K562 (cell line): ENCODE data around the gene CCDC85B. TPM values are rescaled to one million over a fixed set of nuclear protein-coding genes. Genes with fewer than 3 reads are reported as not detected.

Experiments
- E2F1 ChIP-seq: sonication (generic); formaldehyde crosslinking; IDR thresholded peaks from 2 replicates; pipeline ENCODE4 v1.8.1; 2023; ENCODE audit warnings: mild to moderate bottlenecking, missing genetic modification reagents, moderate library complexity
- GABPA ChIP-seq: fragments of 200-800 bp; sonication (Bioruptor generic); conservative IDR thresholded peaks from 2 replicates; pipeline ENCODE4 v1.6.1; 2016; ENCODE audit warnings: low read depth, missing genetic modification characterization, missing compliant biosample characterization
- GTF2B ChIP-seq: IDR thresholded peaks from 2 replicates; pipeline ENCODE4 v1.6.1; 2011; ENCODE audit not compliant: insufficient read length; ENCODE audit errors: extremely low read depth
- HIVEP1 ChIP-seq: fragments of 250-450 bp; sonication (Bioruptor Pico); IDR thresholded peaks from 2 replicates; pipeline ENCODE4 v1.4.0; 2020; ENCODE audit warnings: mild to moderate bottlenecking
- HNRNPK ChIP-seq: fragments of 200-400 bp; formaldehyde crosslinking; IDR thresholded peaks from one replicate; pipeline ENCODE4 v1.6.1; 2018; ENCODE audit warnings: mild to moderate bottlenecking, low read depth, low read length; ENCODE audit not compliant: poor library complexity, severe bottlenecking
- KLF16 ChIP-seq: IDR thresholded peaks from 2 replicates; pipeline ENCODE4 v1.6.1; 2016; ENCODE audit warnings: antibody characterized with exemption
- MBD2 ChIP-seq: sonication (generic); IDR thresholded peaks from 2 replicates; pipeline ENCODE4 v1.6.1; 2016; ENCODE audit warnings: low read depth, borderline replicate concordance
- MECOM ChIP-seq: fragments of 250-450 bp; sonication (Bioruptor Pico); IDR thresholded peaks from 2 replicates; pipeline ENCODE4 v1.8.0; 2022; ENCODE audit warnings: inconsistent platforms
- MED1 ChIP-seq: sonication (generic); formaldehyde crosslinking; IDR thresholded peaks from 2 replicates; pipeline ENCODE4 v1.8.1; 2023; ENCODE audit warnings: missing genetic modification reagents, borderline replicate concordance
- NR0B1 ChIP-seq: fragments of 450-650 bp; IDR thresholded peaks from one replicate; pipeline ENCODE4 v1.6.1; 2018; ENCODE audit warnings: mild to moderate bottlenecking, moderate library complexity; ENCODE audit not compliant: partially characterized antibody
- NR4A1 ChIP-seq, 2 experiments: fragments of 250-450 bp in 1 of 2; fragments of 450-650 bp in 1 of 2; sonication (Bioruptor Pico) in 1 of 2; IDR thresholded peaks; 2 replicates each; pipeline versions ENCODE4 v1.4.0 to v1.6.1; 2016 to 2020; ENCODE audit warnings: mild to moderate bottlenecking in 2 of 2, missing compliant biosample characterization in 1 of 2, missing genetic modification characterization in 1 of 2, moderate library complexity in 1 of 2
- PCBP2 ChIP-seq: fragments of 200-400 bp; formaldehyde crosslinking; IDR thresholded peaks from 2 replicates; pipeline ENCODE4 v1.6.1; 2018; ENCODE audit warnings: low read length, low read depth, mild to moderate bottlenecking, moderate library complexity; ENCODE audit not compliant: poor library complexity, severe bottlenecking
- PURB ChIP-seq: sonication (generic); formaldehyde crosslinking; IDR thresholded peaks from 2 replicates; pipeline ENCODE4 v1.9.0; 2021; ENCODE audit warnings: low read depth, mild to moderate bottlenecking, missing genetic modification reagents
- RBBP5 ChIP-seq: fragments of 200-600 bp; sonication (generic); IDR thresholded peaks from 2 replicates; pipeline ENCODE4 v1.6.1; 2012; ENCODE audit warnings: borderline replicate concordance, mild to moderate bottlenecking, low read length, control low read depth, inconsistent platforms; ENCODE audit not compliant: insufficient read depth, poor library complexity, severe bottlenecking
- RBM25 ChIP-seq: fragments of 200-400 bp; formaldehyde crosslinking; IDR thresholded peaks from 2 replicates; pipeline ENCODE4 v1.6.1; 2018; ENCODE audit warnings: low read length, low read depth, moderate library complexity; ENCODE audit not compliant: severe bottlenecking
- SMC3 ChIP-seq: conservative IDR thresholded peaks from 2 replicates; pipeline ENCODE4 v1.6.1; 2011; ENCODE audit warnings: low read depth, low read length, improper control_type of control experiment; ENCODE audit not compliant: insufficient read depth
- ZNF274 ChIP-seq: IDR thresholded peaks from 2 replicates; pipeline ENCODE4 v1.6.1; 2011; ENCODE audit warnings: low read depth, mild to moderate bottlenecking, low read length, moderate library complexity, borderline replicate concordance
- ZNF431 ChIP-seq: sonication (generic); formaldehyde crosslinking; IDR thresholded peaks from 2 replicates; pipeline ENCODE4 v1.8.0; 2022; ENCODE audit warnings: mild to moderate bottlenecking, missing genetic modification reagents
- ZNF449 ChIP-seq: fragments of 250-450 bp; sonication (Bioruptor Pico); IDR thresholded peaks from 2 replicates; pipeline ENCODE4 v1.8.0; 2022; ENCODE audit warnings: moderate library complexity, mild to moderate bottlenecking, inconsistent platforms
- ZNF740 ChIP-seq, 3 experiments: fragments of 200-800 bp in 1 of 3; sonication (Bioruptor generic) in 1 of 3; sonication (generic) in 1 of 3; formaldehyde crosslinking in 1 of 3; IDR thresholded peaks; 2 replicates each; pipeline versions ENCODE4 v1.6.1 to v1.8.0; 2016 to 2022; ENCODE audit warnings: mild to moderate bottlenecking in 2 of 3, missing compliant biosample characterization in 2 of 3, missing genetic modification characterization in 2 of 3, missing genetic modification reagents in 1 of 3
- ZNF766 ChIP-seq: fragments of 200-800 bp; sonication (Bioruptor generic); conservative IDR thresholded peaks from 2 replicates; pipeline ENCODE4 v1.6.1; 2016; ENCODE audit warnings: missing genetic modification characterization, missing compliant biosample characterization
- ZNF785 ChIP-seq: fragments of 250-450 bp; sonication (Bioruptor Pico); IDR thresholded peaks from 2 replicates; pipeline ENCODE4 v1.4.0; 2020; ENCODE audit warnings: mild to moderate bottlenecking
- polyA plus RNA-seq, 8 experiments: library from polyadenylated mRNA; depleted of rRNA in 4 of 8; stranded (reverse) in 5 of 8; unstranded in 3 of 8; fragments of >200 nt; fragmentation: Nextera tagmentation in 2 of 8; fragmentation: Illumina TruSeq in 1 of 8; extraction: Ambion mirVana in 2 of 8; extraction: Trizol in 1 of 8; gene quantifications; 2 replicates each; pipeline versions ENCODE4 v1.2.1 to v1.2.3, GENCODE V29; 2011 to 2014; ENCODE audit warnings: inconsistent platforms in 1 of 8, missing spikeins in 1 of 8
- total RNA-seq, 7 experiments: library from RNA; depleted of rRNA in 6 of 7; stranded (reverse); fragments of >200 nt in 6 of 7; fragmentation: Illumina TruSeq in 2 of 7; extraction: Trizol in 2 of 7; gene quantifications; 2 replicates each; pipeline versions ENCODE4 v1.2.1 to v1.2.3, GENCODE V29; 2011 to 2021; ENCODE audit warnings: low replicate concordance in 1 of 7

The CCDC85B gene
- total and polyA plus RNA-seq, 9 of the 15 experiments (the other 6 are each of a cell fraction or from before 2014, with no cell fraction given) = 0.14 to 138 (median 6.2) TPM

GRCh38 chr11:65919141-65919572 lies 28.7 kb downstream of the CCDC85B start, which contains the start of gene DRAP1 (continued):
- TF ChIP-seq MECOM (no peak), NR4A1 (CRISPR knock-in tag; IDR thresholded peaks at IDR 0.05) (peak; percentile 40; the same call in 1 of the 2 replicates), NR4A1 (tag; IDR thresholded peaks at IDR 0.05) (no peak), ZNF431 (CRISPR knock-in tag) (peak; percentile 74), ZNF766 (CRISPR knock-in tag) (0 out of 2 replicates have a peak, but pooled peaks have one; percentile 60), ZNF785 (no peak), E2F1 (CRISPR knock-in tag) (peak; percentile 88), PURB (CRISPR knock-in tag) (no peak), ZNF740 (CRISPR knock-in tag; IDR thresholded peaks at IDR 0.05) (peak; percentile 61; the same call in 1 of the 2 replicates), ZNF740 (tag; IDR thresholded peaks at IDR 0.05) (no peak), HIVEP1 (CRISPR knock-in tag) (peak; percentile 93), SMC3 (0 out of 2 replicates have a peak, but pooled peaks have one; percentile 9), RBBP5 (peak; percentile 76), GABPA (tag) (peak; percentile 75), HNRNPK (peak; percentile 40), MBD2 (peak; percentile 42), GTF2B (no peak), KLF16 (no peak), RBM25 (peak; percentile 97), PCBP2 (no peak), MED1 (CRISPR knock-in tag) (no peak), NR0B1 (no peak), ZNF449 (no peak), ZNF274 (no peak)
